IMR-90 (cell line): Measurements from ENCODE around the gene SLC2A10. TPM values are rescaled to one million over a fixed set of nuclear protein-coding genes. Genes with fewer than 3 reads are reported as not detected.

Experiments
- ATAC-seq: fragments of 200-7000 bp; cut with Tn5 transposase; 2 replicates; pipeline ENCODE4 v1.9.1; 2020; ENCODE audit warnings: low read depth, mild to moderate bottlenecking, moderate library complexity
- BruUV-seq: library from RNA; stranded (reverse); fragments of 400-500 nt; replicated peaks from 2 replicates; lab custom pipeline; 2021; lab: Mats Ljungman, UMichigan
- CTCF ChIA-PET: fragments of 300-600 bp; formaldehyde crosslinking; extraction: SDS; loops from one replicate; lab custom pipeline; 2021; ENCODE audit warnings: antibody characterized with exemption; lab: Yijun Ruan, JAX
- POLR2A ChIA-PET: fragments of 300-600 bp; sonication (Branson Sonifier 250); formaldehyde crosslinking; loops from one replicate; lab custom pipeline; 2022; ENCODE audit warnings: antibody characterized with exemption; ENCODE audit not compliant: unreplicated experiment; lab: Charles Lee
- DNase-seq: peaks from one replicate; pipeline ENCODE4 v3.0.0; 2013
- H2AFZ ChIP-seq: replicated peaks from 2 replicates; pipeline ENCODE3; 2013; ENCODE audit warnings: low read length, mild to moderate bottlenecking; ENCODE audit not compliant: poor library complexity
- H2AK5ac ChIP-seq: 2 replicates; pipeline ENCODE4 v1.6.1; 2013; ENCODE audit warnings: low read depth, low read length, inconsistent platforms
- H2AK9ac ChIP-seq: replicated peaks from 2 replicates; pipeline ENCODE3; 2013; ENCODE audit warnings: mild to moderate bottlenecking, low read depth, low read length, moderate library complexity; ENCODE audit not compliant: poor library complexity
- H2BK120ac ChIP-seq: 2 replicates; pipeline ENCODE4 v1.6.1; 2013; ENCODE audit warnings: low read depth, low read length, inconsistent platforms
- H2BK15ac ChIP-seq: 3 replicates; pipeline ENCODE4 v1.6.1; 2013; ENCODE audit warnings: low read depth, low read length, inconsistent platforms
- H2BK20ac ChIP-seq: 2 replicates; pipeline ENCODE4 v1.6.1; 2013; ENCODE audit warnings: low read depth, mild to moderate bottlenecking, inconsistent platforms, low read length, moderate library complexity
- H2BK5ac ChIP-seq: 2 replicates; pipeline ENCODE4 v1.6.1; 2013; ENCODE audit warnings: mild to moderate bottlenecking, low read depth, low read length, inconsistent platforms; ENCODE audit not compliant: poor library complexity, severe bottlenecking
- H3K14ac ChIP-seq: replicated peaks from 2 replicates; pipeline ENCODE4 v1.6.1; 2013; ENCODE audit warnings: low read depth, low read length, inconsistent platforms
- H3K18ac ChIP-seq: 2 replicates; pipeline ENCODE4 v1.6.1; 2013; ENCODE audit warnings: low read depth, low read length, control low read depth
- H3K23ac ChIP-seq: 2 replicates; pipeline ENCODE4 v1.6.1; 2013; ENCODE audit warnings: low read depth, low read length, inconsistent platforms
- H3K27ac ChIP-seq: 2 replicates; pipeline ENCODE4 v1.5.1; 2013; ENCODE audit warnings: mild to moderate bottlenecking, control low read depth, low read length; ENCODE audit not compliant: insufficient read depth
- H3K27me3 ChIP-seq: 2 replicates; pipeline ENCODE4 v1.6.1; 2013; ENCODE audit warnings: low read length; ENCODE audit not compliant: control insufficient read depth, insufficient read depth
- H3K36me3 ChIP-seq: 2 replicates; pipeline ENCODE4 v1.6.1; 2013; ENCODE audit warnings: low read length, mixed read lengths; ENCODE audit not compliant: control insufficient read depth, insufficient read depth
- H3K4ac ChIP-seq: 2 replicates; pipeline ENCODE4 v1.6.1; 2013; ENCODE audit warnings: low read depth, low read length, inconsistent platforms
- H3K4me1 ChIP-seq: 2 replicates; pipeline ENCODE4 v1.6.1; 2013; ENCODE audit warnings: low read length, mixed read lengths; ENCODE audit not compliant: control insufficient read depth, insufficient read depth
- H3K4me2 ChIP-seq: 2 replicates; pipeline ENCODE4 v1.6.1; 2013; ENCODE audit warnings: low read depth, mild to moderate bottlenecking, control low read depth, low read length, moderate library complexity
- H3K4me3 ChIP-seq: 2 replicates; pipeline ENCODE4 v1.5.1; 2013; ENCODE audit warnings: low read depth, mild to moderate bottlenecking, control low read depth, low read length, moderate library complexity; ENCODE audit not compliant: insufficient read depth
- H3K56ac ChIP-seq: 2 replicates; pipeline ENCODE4 v1.6.1; 2013; ENCODE audit warnings: low read length, inconsistent platforms; ENCODE audit not compliant: insufficient read depth; ENCODE audit errors: extremely low read depth
- H3K79me1 ChIP-seq, 2 experiments: 2 replicates each; pipeline ENCODE4 v1.6.1; 2013; ENCODE audit warnings: low read length in 2 of 2, inconsistent platforms in 1 of 2, low read depth in 1 of 2
- H3K9ac ChIP-seq: 2 replicates; pipeline ENCODE4 v1.6.1; 2013; ENCODE audit warnings: low read depth, low read length, control low read depth
- H3K9me1 ChIP-seq: 2 replicates; pipeline ENCODE4 v1.6.1; 2013; ENCODE audit warnings: low read length, inconsistent platforms; ENCODE audit not compliant: insufficient read depth
- H3K9me3 ChIP-seq: 2 replicates; pipeline ENCODE4 v1.6.1; 2013; ENCODE audit warnings: low read length; ENCODE audit not compliant: control insufficient read depth, insufficient read depth
- H4K20me1 ChIP-seq: 2 replicates; pipeline ENCODE4 v1.6.1; 2013; ENCODE audit warnings: low read length, inconsistent platforms; ENCODE audit not compliant: insufficient read depth
- H4K5ac ChIP-seq: 2 replicates; pipeline ENCODE4 v1.6.1; 2013; ENCODE audit warnings: mild to moderate bottlenecking, low read depth, low read length, control low read depth
- H4K8ac ChIP-seq, 2 experiments: 2 replicates each; pipeline ENCODE4 v1.6.1; 2013; ENCODE audit warnings: low read depth in 2 of 2, low read length in 2 of 2, control low read depth in 1 of 2, inconsistent platforms in 1 of 2
- H4K91ac ChIP-seq: 2 replicates; pipeline ENCODE4 v1.6.1; 2013; ENCODE audit warnings: low read depth, low read length, inconsistent platforms; ENCODE audit not compliant: insufficient read depth
- BHLHE40 ChIP-seq: fragments of 150-350 bp; IDR thresholded peaks from 2 replicates; pipeline ENCODE4 v1.6.1; 2016; ENCODE audit warnings: mild to moderate bottlenecking, low read depth, low read length
- MAFK ChIP-seq: IDR thresholded peaks from 2 replicates; pipeline ENCODE4 v1.6.1; 2012; ENCODE audit warnings: low read depth, low read length, improper control_type of control experiment
- MAZ ChIP-seq: IDR thresholded peaks from 2 replicates; pipeline ENCODE4 v1.6.1; 2012; ENCODE audit warnings: low read depth, mild to moderate bottlenecking, low read length, improper control_type of control experiment, moderate library complexity, borderline replicate concordance
- MXI1 ChIP-seq: IDR thresholded peaks from 2 replicates; pipeline ENCODE4 v1.6.1; 2012; ENCODE audit warnings: low read depth, mild to moderate bottlenecking, low read length, moderate library complexity, borderline replicate concordance
- NFE2L2 ChIP-seq: fragments of 150-350 bp; IDR thresholded peaks from 2 replicates; pipeline ENCODE4 v1.6.1; 2016; ENCODE audit warnings: low read depth, mild to moderate bottlenecking, low read length
- POLR2A ChIP-seq: IDR thresholded peaks from 2 replicates; pipeline ENCODE4 v1.6.1; 2012; ENCODE audit warnings: mild to moderate bottlenecking, low read depth, low read length
- RAD21 ChIP-seq: IDR thresholded peaks from 2 replicates; pipeline ENCODE4 v1.6.1; 2012; ENCODE audit warnings: low read length, improper control_type of control experiment
- RCOR1 ChIP-seq: IDR thresholded peaks from 2 replicates; pipeline ENCODE4 v1.6.1; 2012; ENCODE audit warnings: mild to moderate bottlenecking, low read length, improper control_type of control experiment; ENCODE audit not compliant: insufficient replicate concordance
- SMC3 ChIP-seq: fragments of 150-350 bp; IDR thresholded peaks from 2 replicates; pipeline ENCODE4 v1.6.1; 2016; ENCODE audit warnings: low read depth, mild to moderate bottlenecking, antibody characterized with exemption, low read length, moderate library complexity
- WGBS, 2 experiments: methylation state at CpG; one replicate each; pipeline versions ENCODE4 v1.1.5 to v1.1.7; 2013; ENCODE audit warnings: missing lambda C conversion rate in 2 of 2; ENCODE audit not compliant: insufficient read length in 1 of 2; ENCODE audit errors: extremely low coverage in 2 of 2; 5-methylcytosine and 5-hydroxymethylcytosine counted together
- dilution Hi-C: fragments of 300-500 bp; cut with HindIII; formaldehyde crosslinking; loops from one replicate; pipeline ENCODE4 v1.14.3; 2018; ENCODE audit warnings: low sequenced_read_pairs; ENCODE audit not compliant: unreplicated experiment
- in situ Hi-C: fragments of 300-500 bp; cut with MboI; formaldehyde crosslinking; loops from 3 replicates; pipeline ENCODE4 v1.14.3; 2019; ENCODE audit warnings: low sequenced_read_pairs, inconsistent platforms, mixed read lengths
- intact Hi-C: fragments of 100-400 bp; cut with micrococcal nuclease; formaldehyde crosslinking; loops from 2 replicates; pipeline ENCODE4 v1.10.0; 2022
- polyA plus RNA-seq, 3 experiments: library from polyadenylated mRNA; depleted of rRNA; stranded (reverse); fragments of >200 nt; gene quantifications; 2 replicates each; pipeline ENCODE4 v1.2.3, GENCODE V29; 2012; ENCODE audit warnings: low replicate concordance in 1 of 3
- total RNA-seq: library from RNA; depleted of rRNA; stranded (reverse); fragments of >200 nt; gene quantifications from 2 replicates; pipeline ENCODE4 v1.2.3, GENCODE V29; 2012
- TF ChIP-seq, protein P1 (sequence below): fragments of 150-350 bp; IDR thresholded peaks from 2 replicates; pipeline ENCODE4 v1.6.1; 2017; ENCODE audit warnings: mild to moderate bottlenecking, antibody characterized with exemption, low read length, low read depth

SLC2A10 gene
- total and polyA plus RNA-seq, 2 of the 4 experiments (the other 2 are of a cell fraction) = 15.2 to 22.0 TPM

DNA sequence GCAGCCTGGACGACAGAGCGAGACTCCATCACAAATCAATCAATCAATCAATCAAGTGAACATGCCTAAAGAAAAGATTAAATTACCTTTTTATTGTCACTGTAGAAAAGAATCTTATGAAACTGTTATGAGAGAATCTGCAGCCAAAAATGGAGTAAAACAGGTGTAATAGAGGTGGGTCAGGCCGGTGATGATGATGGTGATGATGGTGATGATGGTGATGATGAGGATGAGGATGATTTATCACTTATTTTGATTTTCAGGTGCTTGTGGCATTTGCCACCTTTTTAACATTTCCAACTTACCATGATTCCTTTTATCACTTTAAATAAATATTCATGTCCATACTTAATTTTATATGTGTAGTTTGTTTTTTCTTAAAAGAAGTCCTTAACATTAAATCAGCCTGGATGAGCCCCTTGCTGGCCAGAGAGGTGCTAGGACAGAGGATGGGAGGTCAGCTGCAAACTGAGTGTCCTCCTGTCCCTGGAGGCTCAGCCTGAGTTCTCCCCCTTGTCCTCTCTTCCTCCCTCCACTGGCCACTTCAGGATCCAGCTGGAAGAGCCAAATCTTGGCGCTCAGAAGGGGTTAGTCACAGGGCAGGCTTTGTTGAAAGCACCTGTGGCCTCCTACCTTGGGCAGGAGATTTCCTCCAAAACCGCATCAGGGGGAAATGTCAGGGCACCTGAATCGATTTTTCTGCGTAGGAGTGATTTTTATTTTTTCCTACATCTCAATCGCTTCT, 32.6 kb downstream of the SLC2A10 start:
- DNase-seq (no peak), ATAC-seq (no peak)
- Histone ChIP-seq H2AK9ac (no peak overlapping the region), H2BK20ac (no peak overlapping the region), H4K5ac (no peak overlapping the region), H3K14ac (no peak overlapping the region), H2AK5ac (no peak overlapping the region), H3K36me3 (no peaks in the 10 kb centered on the region), H3K4me1 (peaks cover 4% of the 10 kb centered on the region; the same call in 1 of the 2 replicates), H3K18ac (no peak overlapping the region), H3K9me1 (peaks cover 6% of the 10 kb centered on the region; the same call in 1 of the 2 replicates), H2BK15ac (no peak overlapping the region), H3K27ac (no peak overlapping the region), H3K27me3 (no peaks in the 10 kb centered on the region), H3K23ac (no peak overlapping the region), H4K8ac (no peak overlapping the region), H3K4me2 (no peak overlapping the region), H3K79me1 (no peaks in the 10 kb centered on the region), H3K4ac (no peak overlapping the region), H3K4me3 (no peak overlapping the region), H4K20me1 (no peaks in the 10 kb centered on the region), H4K91ac (no peak overlapping the region), H2BK5ac (no peak overlapping the region), H2AFZ (no peak overlapping the region), H2BK120ac (no peak overlapping the region), H3K9ac (no peak overlapping the region), H3K56ac (no peak overlapping the region), H3K9me3 (no peaks in the 10 kb centered on the region)
- no peak for TF ChIP-seq SMC3
- TF ChIP-seq BHLHE40 = no peak
- no peak for TF ChIP-seq MXI1
- TF ChIP-seq MAFK = no peak
- TF ChIP-seq, protein P1, sequence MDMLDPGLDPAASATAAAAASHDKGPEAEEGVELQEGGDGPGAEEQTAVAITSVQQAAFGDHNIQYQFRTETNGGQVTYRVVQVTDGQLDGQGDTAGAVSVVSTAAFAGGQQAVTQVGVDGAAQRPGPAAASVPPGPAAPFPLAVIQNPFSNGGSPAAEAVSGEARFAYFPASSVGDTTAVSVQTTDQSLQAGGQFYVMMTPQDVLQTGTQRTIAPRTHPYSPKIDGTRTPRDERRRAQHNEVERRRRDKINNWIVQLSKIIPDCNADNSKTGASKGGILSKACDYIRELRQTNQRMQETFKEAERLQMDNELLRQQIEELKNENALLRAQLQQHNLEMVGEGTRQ = no peak
- TF ChIP-seq RAD21 = no peak
- no peak for TF ChIP-seq POLR2A
- no peak for TF ChIP-seq NFE2L2
- no peak for TF ChIP-seq RCOR1
- no peak for TF ChIP-seq MAZ
- POLR2A ChIA-PET = no interaction called here
- in situ Hi-C loops = no loop called here
- CTCF ChIA-PET = no interaction called here
- WGBS, 2 experiments = 50% methylated on average over 1 of the region's 8 CpGs; no CpG with 5 or more reads in 1 of the 2 experiments
- no TSS peak for BruUV-seq
- intact Hi-C loops = no loop called here
- dilution Hi-C loops = no loop called here
